Renal cortical epithelial cell (primary cell): ENCODE results near the gene LGALS4. TPM values are rescaled to one million over a fixed set of nuclear protein-coding genes. Genes with fewer than 3 reads are reported as not detected.
"Not testable (repeated sequence)": the region's sequence is repeated elsewhere in the genome, so short reads cannot be mapped to it uniquely, and the experiment has no call there.

Source experiments
- DNase-seq: peaks from one replicate; pipeline ENCODE4 v3.0.0-alpha.2; 2011; ENCODE audit warnings: low read depth
- total RNA-seq: library from RNA; depleted of rRNA; stranded (reverse); fragments of >200 nt; gene quantifications from 2 replicates; pipeline ENCODE4 v1.2.3, GENCODE V29; 2014

LGALS4 gene
- total RNA-seq, 1 donor from 2014 or later: not detected

- DNase-seq: no peak
Observed at GRCh38 chr19:38796154-38796553, 16.6 kb downstream of the LGALS4 start.

- DNase-seq: no peak
Observed at GRCh38 chr19:38795549-38795948, 17.2 kb downstream of the LGALS4 start.

- DNase-seq: no peak
Observed at GRCh38 chr19:38793671-38794070, 19.1 kb downstream of the LGALS4 start.

GRCh38 chr19:38793177-38793576 lies 19.6 kb downstream of the LGALS4 start:
- DNase-seq: peak; percentile 45

- no peak for DNase-seq
Observed at GRCh38 chr19:38792250-38793111, 20.3 kb downstream of the LGALS4 start.

GRCh38 chr19:38791451-38792064 lies 21.2 kb downstream of the LGALS4 start:
- not testable (repeated sequence) for DNase-seq

GRCh38 chr19:38790507-38791403 lies 22.0 kb downstream of the LGALS4 start:
- not testable (repeated sequence) for DNase-seq

- DNase-seq: no peak
Observed at GRCh38 chr19:38788478-38789243, 24.1 kb downstream of the LGALS4 start, which contains the start of gene LGALS7B. Gene LGALS7B (plus strand): TSS chr19:38789200. CDS start chr19:38789227, 27 bp downstream.

GRCh38 chr19:38786572-38787265 lies 26.0 kb downstream of the LGALS4 start:
- no peak for DNase-seq

- DNase-seq: not testable (repeated sequence)
Observed at GRCh38 chr19:38786061-38786460, 26.7 kb downstream of the LGALS4 start.

GRCh38 chr19:38785187-38785699 lies 27.5 kb downstream of the LGALS4 start:
- no peak for DNase-seq

- DNase-seq: no peak
Observed at GRCh38 chr19:38784224-38784623, 28.5 kb downstream of the LGALS4 start.

GRCh38 chr19:38782212-38782611 lies 30.5 kb downstream of the LGALS4 start:
- not testable (repeated sequence) for DNase-seq

GRCh38 chr19:38781058-38781457 lies 31.7 kb downstream of the LGALS4 start:
- no peak for DNase-seq

- no peak for DNase-seq
Observed at GRCh38 chr19:38780443-38780842, 32.3 kb downstream of the LGALS4 start.

- DNase-seq: no peak
Observed at GRCh38 chr19:38778733-38779132, 34.0 kb downstream of the LGALS4 start.

- DNase-seq: no peak
Observed at GRCh38 chr19:38774181-38774950, 38.4 kb downstream of the LGALS4 start.

- no peak for DNase-seq
Observed at GRCh38 chr19:38773469-38774177, 39.1 kb downstream of the LGALS4 start, which contains the start of gene LGALS7. Gene LGALS7 (minus strand): TSS chr19:38773517. CDS start chr19:38773492, 25 bp downstream.

- DNase-seq: not testable (repeated sequence)
Observed at GRCh38 chr19:38771569-38771968, 41.2 kb downstream of the LGALS4 start.
